ENCODE data around the gene GFI1.
A peak's percentile ranks its signal among the peaks of the same experiment; 100 is the strongest.
"Not testable (repeated sequence)": the region's sequence is repeated elsewhere in the genome, so short reads cannot be mapped to it uniquely, and the experiment has no call there.

GFI1 gene

GRCh38 chr1:92464588-92465255 is 22.0 kb downstream of the GFI1 start:
- no peak for DNase-seq

- DNase-seq: peak; percentile 1
These were observed 25.2 kb downstream of the GFI1 start for GRCh38 chr1:92461364-92462097.

- DNase-seq: no peak
These were observed 26.8 kb downstream of the GFI1 start for GRCh38 chr1:92459871-92460320.

GRCh38 chr1:92458146-92458545 is 28.6 kb downstream of the GFI1 start:
- no peak for DNase-seq

GRCh38 chr1:92447976-92448375 is 38.7 kb downstream of the GFI1 start:
- DNase-seq: no peak

- no peak for DNase-seq
These were observed 39.6 kb downstream of the GFI1 start for GRCh38 chr1:92447033-92447681.

GRCh38 chr1:92446546-92446945 is 40.2 kb downstream of the GFI1 start:
- no peak for DNase-seq

- DNase-seq: no peak
These were observed 40.9 kb downstream of the GFI1 start for GRCh38 chr1:92445865-92446264.

- DNase-seq: no peak
These were observed 42.4 kb downstream of the GFI1 start for GRCh38 chr1:92444351-92444750.

GRCh38 chr1:92443893-92444292 is 42.8 kb downstream of the GFI1 start:
- DNase-seq: no peak

GRCh38 chr1:92442351-92442750 is 44.4 kb downstream of the GFI1 start:
- no peak for DNase-seq

GRCh38 chr1:92441697-92442342 is 44.9 kb downstream of the GFI1 start:
- DNase-seq: peak; percentile 83

GRCh38 chr1:92441316-92441696 is 45.4 kb downstream of the GFI1 start:
- no peak for DNase-seq

- DNase-seq: no peak
These were observed 47.4 kb downstream of the GFI1 start for GRCh38 chr1:92439291-92439690.

- DNase-seq: not testable (repeated sequence)
These were observed 52.2 kb downstream of the GFI1 start for GRCh38 chr1:92434572-92434971.

GRCh38 chr1:92430030-92430429 is 56.7 kb downstream of the GFI1 start:
- no peak for DNase-seq

- DNase-seq: no peak
These were observed 61.1 kb downstream of the GFI1 start for GRCh38 chr1:92425617-92426016.

Measured in NCI-H69 (cell line).